Measurements from ENCODE around the gene AGRN.

AGRN gene

GRCh38 chr1:1021920-1022259 is 2.0 kb downstream of the AGRN start:
- no peak for DNase-seq

GRCh38 chr1:1022302-1023009 is 2.5 kb downstream of the AGRN start:
- no peak for DNase-seq

- no peak for DNase-seq
These were observed 3.8 kb downstream of the AGRN start for GRCh38 chr1:1023700-1024099.

- DNase-seq: no peak
These were observed 4.3 kb downstream of the AGRN start for GRCh38 chr1:1024149-1024770.

- DNase-seq: no peak
These were observed 5.1 kb downstream of the AGRN start for GRCh38 chr1:1024771-1025699.

GRCh38 chr1:1025730-1026129 is 5.8 kb downstream of the AGRN start:
- no peak for DNase-seq

- peak; percentile 29 for DNase-seq
These were observed 6.9 kb downstream of the AGRN start for GRCh38 chr1:1026599-1027413.

GRCh38 chr1:1027791-1028190 is 7.9 kb downstream of the AGRN start:
- peak; percentile 32 for DNase-seq

GRCh38 chr1:1030867-1031658 is 11.1 kb downstream of the AGRN start:
- DNase-seq: peak; percentile 50

- DNase-seq: no peak
These were observed 11.8 kb downstream of the AGRN start for GRCh38 chr1:1031659-1032235.

GRCh38 chr1:1032424-1032823 is 12.5 kb downstream of the AGRN start:
- DNase-seq: peak; percentile 87

GRCh38 chr1:1033009-1033587 is 13.2 kb downstream of the AGRN start:
- DNase-seq: peak; percentile 97

- DNase-seq: peak; percentile 70
These were observed 14.0 kb downstream of the AGRN start for GRCh38 chr1:1033731-1034438.

- peak; percentile 79 for DNase-seq
These were observed 14.5 kb downstream of the AGRN start for GRCh38 chr1:1034439-1034781.

GRCh38 chr1:1035291-1035943 is 15.5 kb downstream of the AGRN start:
- DNase-seq: no peak

GRCh38 chr1:1037366-1038327 is 17.7 kb downstream of the AGRN start:
- DNase-seq: no peak

- peak; percentile 24 for DNase-seq
These were observed 18.8 kb downstream of the AGRN start for GRCh38 chr1:1038694-1039093.

GRCh38 chr1:1039145-1039910 is 19.4 kb downstream of the AGRN start:
- peak; percentile 63 for DNase-seq
